ENCODE results near the gene RASGRP4.

- TF ChIP-seq CTCF (conservative IDR thresholded peaks at IDR 0.05; ENCODE audit: low read depth, low read length) (no peak), EZH2 (IDR thresholded peaks at IDR 0.05; ENCODE audit: low read length, unreplicated experiment) (no peak)
Measured at GRCh38 chr19:38469151-38469550, 43.1 kb upstream of the RASGRP4 start.

Measured in PC-3 (cell line).